ENCODE data around the gene KRT2. TPM values are rescaled to one million over a fixed set of nuclear protein-coding genes. Genes with fewer than 3 reads are reported as not detected.

Gene KRT2
- total RNA-seq, 1 experiment from 2014 or later, result not detected

DNA sequence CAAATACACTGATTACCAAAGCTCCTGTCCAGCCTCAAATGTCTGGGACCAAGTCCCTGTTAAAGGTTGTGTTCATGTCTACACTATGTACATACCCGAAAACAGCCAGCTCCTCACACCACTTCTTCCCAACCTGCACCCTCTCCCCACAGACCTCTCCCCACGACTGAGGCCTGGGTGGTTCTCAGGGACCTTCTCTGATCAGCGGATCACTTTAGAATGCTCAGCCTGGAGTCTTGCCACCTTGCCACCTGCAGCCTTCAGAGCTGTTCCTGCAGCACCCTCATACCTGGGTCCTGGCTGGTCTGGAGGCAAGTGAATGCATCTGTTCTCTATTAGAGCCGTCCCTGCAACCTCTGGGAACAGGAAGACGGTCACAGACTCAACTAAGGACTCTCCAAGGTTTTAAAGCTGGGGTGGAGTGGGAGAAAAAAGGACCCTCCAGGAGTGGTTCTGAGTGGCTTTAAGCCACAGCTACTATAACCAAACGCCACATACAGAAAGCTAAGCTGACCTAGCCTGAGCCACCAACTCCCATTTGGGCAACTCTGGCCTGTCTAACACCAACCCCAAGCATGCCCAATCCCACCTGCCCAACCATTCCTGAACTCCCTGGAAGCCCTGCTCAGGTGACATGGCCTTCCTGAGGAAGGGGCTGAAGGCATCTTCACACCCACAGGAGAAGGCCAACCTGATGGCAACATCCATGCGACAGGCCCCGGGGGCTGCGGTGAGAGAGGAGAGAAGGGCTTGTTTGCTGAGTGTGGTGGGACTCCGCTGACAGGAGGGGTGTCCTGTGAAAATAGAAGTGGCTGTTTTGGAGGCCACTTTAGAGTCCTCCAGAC, 8.6 kb downstream of the KRT2 start:
- no peak for DNase-seq (ENCODE audit: low read depth)

DNA sequence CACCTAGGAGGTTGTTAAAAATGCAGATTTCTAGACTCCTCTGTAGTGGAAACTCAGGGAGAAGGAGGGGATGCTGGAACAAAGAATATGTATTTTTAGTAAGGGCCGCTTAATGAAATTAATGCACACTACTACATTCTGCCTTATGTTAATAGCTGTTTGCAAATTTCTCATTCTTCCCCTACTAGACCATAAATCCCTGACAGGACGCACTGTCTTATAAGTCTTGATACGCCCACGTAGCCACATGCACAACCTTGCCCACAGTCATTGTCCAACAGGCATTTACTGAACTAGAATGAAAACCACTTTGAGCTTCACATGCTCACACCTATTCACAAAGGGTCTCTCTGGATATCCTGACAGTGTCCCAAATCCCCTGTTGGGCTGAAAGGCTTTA, 10.5 kb downstream of the KRT2 start:
- no peak for DNase-seq (ENCODE audit: low read depth)

DNA sequence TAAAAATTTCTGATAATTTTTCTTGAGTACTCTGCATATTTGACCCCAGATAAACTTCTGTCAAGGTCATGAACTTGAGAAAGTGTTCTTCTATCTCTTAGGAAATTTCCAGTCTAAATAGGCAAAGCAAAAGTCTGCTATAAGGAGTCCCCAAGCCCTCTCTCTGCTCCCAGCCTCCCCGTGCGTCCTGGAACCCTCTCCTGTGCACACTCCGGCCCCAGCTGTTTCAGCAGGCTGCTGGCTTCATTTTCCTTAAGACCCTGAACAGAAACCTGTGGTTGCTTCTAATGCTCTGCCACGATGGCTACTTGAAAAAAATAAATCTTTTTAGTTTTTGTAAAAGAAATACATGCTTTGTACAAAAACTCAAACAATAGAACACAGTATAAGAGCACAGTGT, 14.7 kb downstream of the KRT2 start:
- no peak for DNase-seq (ENCODE audit: low read depth)

DNA sequence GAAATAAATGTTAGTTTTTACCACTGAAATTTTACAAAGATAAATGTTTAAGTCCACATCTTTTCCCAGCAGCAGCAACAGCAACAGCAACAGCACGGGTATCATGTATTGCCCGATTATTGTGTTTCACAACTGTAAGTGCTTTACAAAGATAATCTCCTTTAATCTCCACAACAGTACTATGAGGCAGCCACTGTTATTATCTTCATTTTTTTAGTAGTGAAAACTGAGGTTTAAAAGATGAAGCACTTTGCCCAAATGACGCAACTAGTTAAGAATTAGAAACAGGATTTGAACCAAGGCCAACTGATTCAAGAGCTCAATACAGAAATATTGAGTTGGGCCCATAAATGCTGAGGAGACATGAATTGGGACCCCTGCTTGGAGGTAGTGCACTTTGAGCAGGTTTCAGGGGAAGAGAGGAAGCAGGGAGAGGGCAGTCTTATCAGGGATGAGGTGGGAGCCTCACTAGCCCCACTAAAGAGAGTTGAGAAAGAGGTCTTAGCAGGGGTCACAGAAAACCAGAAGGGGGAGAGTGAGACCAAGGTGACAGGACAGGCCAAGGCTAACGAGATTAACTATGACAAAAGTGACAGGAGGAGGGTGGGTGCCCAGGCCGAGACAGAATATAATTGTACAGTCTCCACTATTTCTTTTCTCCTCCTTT, 15.3 kb downstream of the KRT2 start:
- DNase-seq (ENCODE audit: low read depth), result no peak

DNA sequence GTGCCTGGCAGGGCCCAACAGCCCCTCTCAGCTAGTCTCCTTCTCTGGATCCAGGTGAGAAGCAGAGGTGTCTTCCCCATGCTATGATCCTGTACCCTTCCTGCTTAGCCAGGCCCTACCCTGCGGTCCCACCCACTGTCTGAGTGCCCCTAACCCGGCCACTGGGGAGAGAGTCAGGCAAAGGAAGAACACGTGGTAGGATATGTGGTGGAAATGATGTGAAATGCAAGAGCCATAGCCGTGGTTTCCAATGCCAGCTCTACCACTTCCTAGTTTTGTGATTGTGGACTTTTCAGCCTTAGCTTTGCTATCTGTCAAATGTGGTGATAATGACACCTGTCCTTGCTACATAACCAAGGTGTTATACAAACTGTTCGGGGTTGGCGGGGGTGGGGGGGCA, 15.8 kb downstream of the KRT2 start:
- no peak for DNase-seq (ENCODE audit: low read depth)

DNA sequence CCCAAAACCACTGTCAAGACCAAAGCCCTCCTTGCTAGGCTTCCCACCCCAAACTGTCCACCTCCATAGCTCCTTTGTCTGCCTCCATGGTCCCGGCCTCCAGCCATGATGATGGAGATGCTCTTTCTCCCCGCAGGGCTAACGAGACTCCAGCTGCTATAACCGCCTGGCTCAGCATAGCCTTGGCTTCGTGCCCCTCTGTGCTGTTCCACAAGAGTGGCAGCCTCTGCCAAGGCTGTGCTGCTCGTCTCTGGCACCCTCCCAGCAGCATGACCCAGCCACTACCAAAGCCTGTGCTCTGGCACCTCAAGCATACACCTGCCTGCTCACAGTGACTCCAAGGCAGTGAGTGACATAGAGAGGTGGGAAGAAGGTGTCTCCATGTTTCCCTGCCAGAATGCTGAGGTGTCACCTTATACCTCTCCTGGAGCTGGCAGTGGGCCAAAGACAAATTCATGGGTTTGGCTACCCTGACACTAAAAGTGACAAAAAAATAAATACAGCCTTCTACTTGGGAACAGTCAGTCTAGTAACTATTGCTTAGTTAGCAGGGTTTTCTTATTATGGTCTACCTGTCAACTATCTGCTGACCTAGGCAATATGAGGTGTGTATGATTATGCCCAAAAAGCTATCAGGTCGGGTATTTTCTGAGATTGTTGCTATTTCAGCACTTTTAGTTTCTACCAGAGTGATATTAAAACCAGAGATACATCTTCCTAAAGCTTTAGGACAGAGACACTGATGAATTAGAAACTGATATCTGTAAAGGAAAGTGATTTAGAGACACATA, 17.6 kb downstream of the KRT2 start:
- no peak for DNase-seq (ENCODE audit: low read depth)

DNA sequence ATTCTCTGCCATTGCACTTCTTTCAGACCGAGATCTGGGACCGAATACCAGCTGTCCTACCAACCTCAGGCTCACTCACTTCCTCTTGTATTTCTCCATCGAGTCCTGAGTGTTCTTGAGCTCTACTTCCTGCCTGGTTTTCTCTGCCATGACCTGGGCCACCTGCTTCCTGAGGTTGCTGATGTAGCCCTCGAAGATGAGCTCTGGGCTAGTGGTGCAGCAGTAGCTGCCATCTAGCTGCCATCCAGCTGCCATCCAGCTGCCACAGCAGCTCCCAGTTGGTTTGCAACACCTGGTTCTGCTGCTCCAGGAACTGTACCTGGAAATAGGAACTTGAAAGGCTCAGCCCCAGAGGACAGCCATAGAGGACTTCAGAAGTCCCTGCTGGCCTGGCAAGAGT, 18.6 kb downstream of the KRT2 start:
- no peak for DNase-seq (ENCODE audit: low read depth)

DNA sequence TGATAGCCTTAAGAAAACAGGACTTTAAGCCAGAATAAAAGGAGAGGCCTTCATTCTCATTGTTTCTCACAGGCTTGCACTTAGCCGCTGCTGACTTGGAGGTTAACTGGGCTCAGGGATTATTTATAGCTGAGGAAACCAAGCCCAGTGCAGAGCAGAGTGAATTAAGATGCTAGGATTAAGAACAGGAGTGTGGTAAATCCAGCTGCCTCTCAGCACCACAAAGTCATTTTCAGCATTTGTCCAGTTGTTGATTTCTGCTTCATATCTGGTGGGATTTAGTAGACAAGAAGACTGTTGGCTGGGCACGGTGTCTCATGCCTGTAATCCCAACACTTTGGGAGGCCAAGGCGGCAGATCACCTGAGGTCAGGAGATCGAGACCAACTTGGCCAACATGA, 19.4 kb downstream of the KRT2 start:
- no peak for DNase-seq (ENCODE audit: low read depth)

DNA sequence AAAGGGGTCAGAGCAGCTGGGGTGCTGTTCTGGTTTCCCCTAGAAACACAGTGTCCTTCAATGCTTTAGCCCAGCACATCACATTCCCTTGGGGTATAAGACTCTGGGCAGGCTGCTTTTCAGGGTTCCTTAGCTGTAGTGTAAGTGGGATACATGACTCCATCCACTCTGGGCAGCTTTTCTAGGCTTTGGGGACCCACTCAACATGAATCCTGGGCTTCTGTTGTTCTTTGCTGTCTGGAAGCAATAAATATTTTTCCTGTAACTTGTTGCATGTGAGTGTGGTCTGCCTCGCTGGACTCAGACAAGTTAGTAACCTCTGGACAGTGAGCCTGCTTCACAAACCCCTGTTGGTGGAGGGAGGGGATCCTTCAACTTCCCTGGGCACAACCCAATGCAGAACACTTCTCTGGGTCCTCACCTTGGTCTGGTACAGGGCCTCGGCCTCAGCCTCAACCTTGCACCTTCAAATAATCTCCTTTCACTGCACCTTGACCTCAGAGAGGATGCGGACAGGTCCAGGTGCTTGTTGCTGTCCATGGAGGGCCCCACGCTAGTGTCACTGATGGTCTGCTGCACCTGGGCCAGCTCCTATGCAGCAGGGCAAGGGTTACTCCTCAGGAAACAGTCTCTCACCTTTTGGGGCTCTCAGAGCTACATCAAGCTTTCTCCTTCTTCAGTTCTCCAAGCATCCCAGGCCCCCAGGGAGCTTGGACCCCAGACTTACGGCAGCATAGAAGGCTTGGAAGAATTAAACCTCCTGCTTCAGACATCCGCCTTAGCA, 20.1 kb downstream of the KRT2 start:
- DNase-seq (ENCODE audit: low read depth), result no peak

DNA sequence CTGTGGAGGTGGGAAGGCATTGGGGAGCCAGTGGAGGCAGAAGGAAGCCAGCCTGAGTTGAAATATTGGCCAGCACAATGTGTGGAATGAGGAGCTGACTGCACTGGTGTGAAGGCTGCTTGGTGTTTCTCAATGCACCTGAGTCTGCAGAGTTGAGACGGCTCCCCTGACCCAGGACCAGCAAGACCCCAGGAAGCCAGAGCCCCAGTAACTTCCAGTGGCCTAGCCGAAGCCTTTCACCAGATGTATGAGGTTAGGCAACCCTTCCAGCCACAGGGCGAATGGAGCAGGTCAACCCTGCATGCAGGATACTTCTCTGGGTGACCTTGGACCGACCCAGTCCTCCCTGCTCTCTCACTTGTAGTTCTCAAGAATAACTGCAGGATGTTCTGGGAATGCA, 20.7 kb downstream of the KRT2 start:
- DNase-seq (ENCODE audit: low read depth), result no peak

DNA sequence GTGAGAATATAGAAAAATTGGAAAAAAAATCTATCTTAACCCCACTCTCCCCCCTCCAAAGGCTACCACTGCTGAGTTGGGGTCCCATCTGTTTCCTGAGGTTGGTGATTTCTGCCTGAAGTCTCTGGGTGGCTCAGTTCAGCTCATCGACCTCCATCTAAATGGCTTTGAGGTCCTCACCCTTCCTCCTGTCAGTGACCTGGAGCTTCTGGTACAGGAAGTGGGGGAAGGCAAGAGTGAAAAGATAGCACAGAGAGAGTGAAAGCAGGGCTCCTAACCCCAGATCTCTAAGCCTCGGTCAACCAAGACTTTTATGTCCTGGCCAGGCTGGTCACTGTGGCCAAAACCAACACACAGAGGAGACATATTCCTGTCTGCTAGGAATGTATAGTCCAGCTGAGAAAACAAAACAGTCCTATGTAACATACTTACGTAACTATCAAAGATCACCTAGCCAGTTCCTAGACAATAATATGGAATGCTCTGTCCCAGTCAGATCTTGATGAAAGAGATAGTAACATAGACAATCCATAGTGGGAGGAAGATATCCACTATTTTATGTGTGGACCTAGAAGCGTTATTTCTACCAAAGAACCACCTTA, 21.3 kb downstream of the KRT2 start:
- DNase-seq (ENCODE audit: low read depth), result no peak

DNA sequence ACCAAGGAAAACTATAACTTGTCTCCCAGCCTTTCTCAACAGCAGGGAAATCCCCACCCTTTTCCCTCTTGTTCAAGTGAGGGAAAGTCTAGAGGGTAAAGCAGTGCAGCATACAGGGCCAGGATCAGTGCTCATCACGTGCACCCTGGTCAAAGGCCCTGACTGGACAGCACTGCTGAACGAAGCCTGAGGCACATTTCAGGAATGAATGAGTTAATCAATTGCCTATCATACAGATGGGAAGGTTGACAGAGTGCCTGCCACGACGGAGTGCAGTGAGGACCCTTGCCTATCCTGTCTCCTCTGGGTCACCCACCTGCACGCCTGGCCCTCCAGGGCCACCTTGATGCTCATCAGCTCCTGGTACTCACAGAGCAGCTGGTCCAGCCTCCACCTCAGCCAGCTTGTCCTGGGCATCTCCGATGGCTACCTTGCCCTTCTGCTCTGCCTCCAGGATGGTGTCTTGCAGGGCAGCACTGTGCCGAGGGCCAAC, 22.0 kb downstream of the KRT2 start:
- DNase-seq (ENCODE audit: low read depth), result no peak

DNA sequence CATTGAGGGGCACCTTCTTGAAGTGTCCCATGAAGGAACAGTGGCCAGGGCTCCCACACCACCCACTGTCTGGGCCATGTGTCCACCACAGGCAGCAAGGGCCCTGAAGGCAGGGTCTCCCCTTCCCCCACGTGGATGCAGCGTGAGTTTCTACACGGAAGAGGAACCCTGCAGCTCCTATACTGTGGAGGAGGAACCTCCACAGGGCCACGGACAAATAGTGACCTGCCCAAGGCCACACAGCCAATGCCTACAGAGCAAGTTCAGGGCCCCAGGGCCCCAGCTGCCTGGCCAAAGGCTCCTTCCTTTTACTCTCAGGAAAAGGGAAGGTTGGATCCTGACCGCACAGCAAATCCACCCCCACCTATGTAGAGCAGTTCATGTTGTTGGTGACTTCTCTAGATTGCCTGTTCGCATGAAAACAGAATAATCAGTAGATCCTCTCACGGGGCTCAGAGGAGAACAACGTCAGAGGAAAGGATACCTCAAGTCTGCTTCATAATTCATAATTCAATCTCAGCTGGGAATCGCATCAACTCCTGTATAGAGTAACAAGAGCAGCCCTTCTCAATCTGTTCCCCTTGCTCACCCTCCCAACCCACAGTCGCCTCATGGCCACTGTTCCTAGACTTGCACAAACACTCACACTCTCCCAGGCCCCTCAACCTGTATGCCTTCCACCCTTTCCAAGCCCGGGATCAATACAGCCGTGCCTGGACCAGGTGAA, 22.6 kb downstream of the KRT2 start:
- no peak for DNase-seq (ENCODE audit: low read depth)

DNA sequence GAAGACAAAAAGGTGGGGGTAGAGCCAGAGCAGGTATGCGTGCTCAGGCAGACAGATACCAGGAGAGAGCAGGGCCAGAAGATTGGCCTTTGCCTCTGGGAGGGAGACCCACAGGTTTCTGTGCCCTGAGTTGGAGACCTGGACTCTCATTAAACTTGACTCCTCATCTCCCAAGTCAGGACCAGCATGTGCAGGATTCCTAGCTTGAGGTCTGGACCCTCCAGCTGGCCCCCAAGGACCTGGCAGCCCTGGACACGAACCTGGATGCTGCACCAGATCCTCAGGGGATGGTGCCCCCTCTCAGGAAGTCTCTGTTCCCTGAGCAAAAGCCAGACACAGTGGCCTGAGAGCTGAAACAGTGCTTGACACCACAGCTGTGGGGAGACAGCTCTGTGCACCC, 23.2 kb downstream of the KRT2 start:
- DNase-seq (ENCODE audit: low read depth), result no peak

DNA sequence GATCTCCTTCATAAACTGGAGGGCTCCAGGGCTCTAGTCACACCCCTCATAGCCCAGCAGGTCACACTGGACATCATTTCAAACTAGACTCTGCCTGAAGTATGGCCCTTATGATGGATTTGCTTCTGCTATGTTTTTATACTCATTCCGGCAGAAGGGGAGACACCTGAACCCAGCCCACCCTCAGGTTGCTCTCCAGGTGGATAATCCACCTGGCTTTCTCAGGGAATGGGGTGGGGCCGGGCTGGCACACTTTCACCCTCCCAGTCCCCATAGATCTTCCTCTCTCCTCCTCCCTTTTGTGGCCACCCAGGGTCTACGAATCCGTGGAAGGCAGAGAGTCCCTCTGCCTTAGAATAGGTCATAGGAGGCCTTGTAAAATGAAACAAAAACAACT, 23.9 kb downstream of the KRT2 start:
- DNase-seq (ENCODE audit: low read depth), result no peak

DNA sequence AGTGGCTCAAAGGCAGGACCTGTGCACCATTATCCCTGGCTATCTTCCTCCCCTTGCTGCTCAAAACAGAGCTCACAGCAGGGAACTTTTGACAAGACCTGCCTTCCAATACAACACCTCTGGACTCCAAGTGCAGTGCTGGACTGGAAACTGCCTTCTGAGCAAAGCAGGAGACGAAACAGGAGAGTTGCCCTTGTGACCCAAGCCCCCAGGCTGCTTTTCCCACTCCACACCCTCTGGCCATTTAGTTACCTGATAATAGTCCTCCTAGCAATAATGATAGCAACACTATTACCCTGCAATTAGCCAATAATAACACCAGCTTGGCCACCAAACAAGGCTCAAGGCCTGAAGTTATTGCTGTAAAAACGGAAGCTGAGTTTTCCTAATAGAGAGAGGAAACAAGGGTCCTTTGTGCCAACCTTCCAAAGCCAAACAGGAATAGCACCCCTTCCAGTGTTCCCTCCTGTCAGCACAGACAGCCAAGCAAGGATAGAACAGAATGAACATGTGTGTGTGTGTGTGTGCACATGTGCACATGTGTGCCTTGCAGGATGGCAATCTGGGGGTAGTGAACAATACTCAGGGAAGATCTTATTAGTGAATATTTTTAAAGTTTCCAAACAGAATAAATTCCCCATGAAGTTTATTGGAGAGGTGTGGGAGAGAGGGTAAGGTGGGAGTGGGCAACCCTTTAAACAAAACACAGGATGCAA, 24.5 kb downstream of the KRT2 start:
- no peak for DNase-seq (ENCODE audit: low read depth)

DNA sequence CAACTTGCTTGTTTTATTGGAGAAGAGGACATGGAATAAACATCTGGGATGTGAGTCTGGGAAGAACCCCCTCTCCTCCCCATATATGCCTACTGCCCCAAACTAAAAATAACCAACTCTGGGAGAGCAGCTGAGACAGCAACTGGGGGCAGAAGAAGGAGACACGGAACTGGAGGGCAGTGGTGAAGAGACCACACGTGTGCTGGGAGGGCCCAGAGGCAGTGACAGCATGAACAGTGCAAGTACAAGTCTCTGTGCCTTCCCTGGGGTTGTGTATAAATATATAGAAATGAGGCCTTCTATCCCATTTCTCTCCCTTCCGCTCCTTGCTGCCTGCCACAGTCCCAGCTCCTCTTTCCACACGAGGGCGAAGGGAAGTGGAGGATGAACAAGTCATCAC, 29.7 kb downstream of the KRT2 start:
- DNase-seq (ENCODE audit: low read depth), result no peak

DNA sequence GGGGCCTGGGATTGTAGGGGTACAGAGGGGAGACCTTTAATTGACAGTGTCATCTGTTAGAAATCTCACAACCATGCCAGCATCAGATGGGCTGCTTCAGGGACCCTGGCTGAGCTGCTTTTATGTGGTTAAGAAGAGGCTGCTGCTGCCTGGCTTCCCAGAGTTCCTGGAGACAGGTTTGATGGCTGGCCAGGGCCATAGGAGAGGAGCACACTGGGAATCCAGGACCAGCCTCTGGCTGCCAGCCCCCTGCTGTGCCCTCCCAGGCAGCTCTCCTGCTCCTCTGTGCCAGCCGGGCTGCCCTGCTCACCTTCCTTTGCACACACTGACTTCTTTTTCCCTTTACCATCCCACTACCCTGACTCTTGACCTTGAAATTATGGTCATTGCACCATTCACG, 33.1 kb downstream of the KRT2 start:
- DNase-seq (ENCODE audit: low read depth), result no peak

DNA sequence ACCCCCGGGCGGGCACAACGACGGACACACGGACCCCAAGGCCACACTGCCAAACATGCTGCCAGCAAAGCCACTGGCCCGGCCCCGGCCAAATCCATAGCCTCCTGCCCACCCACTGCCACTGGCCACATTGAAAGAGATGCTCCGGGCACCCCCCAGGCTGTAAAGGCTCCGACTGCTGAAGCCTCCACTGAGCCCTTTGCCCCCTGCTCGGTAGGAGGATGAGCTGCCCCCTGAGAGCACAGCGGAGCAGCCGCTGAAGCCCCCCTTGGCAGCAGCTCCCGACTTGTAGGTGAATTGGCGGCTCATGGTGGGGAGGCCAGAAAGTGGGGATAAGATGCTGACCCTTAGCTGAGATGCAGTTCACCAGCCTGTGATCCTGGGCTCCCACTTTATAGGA, 33.8 kb downstream of the KRT2 start, which contains the start of gene KRT73:
TSS of gene KRT73 (minus strand) at position 344 of the 400 bp plus-strand sequence. CDS start at position 309, 35 bp downstream.
- DNase-seq (ENCODE audit: low read depth), result no peak

DNA sequence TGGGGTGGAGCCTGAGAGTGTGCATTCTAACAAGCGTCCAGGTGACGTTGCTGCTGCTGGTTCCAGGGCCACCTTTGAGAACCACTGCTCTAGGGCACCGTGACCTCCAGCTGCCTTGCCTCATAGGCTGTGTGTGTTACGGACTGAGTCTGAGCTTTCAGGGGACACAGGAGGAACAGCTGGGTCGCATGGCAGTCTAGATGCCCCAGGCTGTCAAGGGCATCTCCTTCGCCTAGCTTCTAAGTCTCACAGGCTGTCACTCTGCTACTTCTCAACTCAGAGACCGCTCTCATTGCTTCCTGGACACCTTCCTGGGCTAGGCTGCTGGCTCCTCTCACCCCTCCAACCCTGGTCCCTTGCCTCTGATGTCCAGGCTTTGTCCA, 34.6 kb downstream of the KRT2 start:
- DNase-seq (ENCODE audit: low read depth), result no peak

Measured in RPMI7951 (cell line).